GM19043 (cell line): ENCODE measurements around the gene PBOV1.

Experiments used
- ATAC-seq: cut with Tn5 transposase; IDR thresholded peaks from one replicate; pipeline ENCODE4 v1.9.1; 2021; ENCODE audit warnings: low read depth; ENCODE audit not compliant: unreplicated experiment

The PBOV1 gene

GRCh38 chr6:138218449-138218848 is at the start of gene PBOV1:
PBOV1 (minus strand) TSS chr6:138218491; CDS start chr6:138218395, 96 bp downstream.
- ATAC-seq = no peak

DNA sequence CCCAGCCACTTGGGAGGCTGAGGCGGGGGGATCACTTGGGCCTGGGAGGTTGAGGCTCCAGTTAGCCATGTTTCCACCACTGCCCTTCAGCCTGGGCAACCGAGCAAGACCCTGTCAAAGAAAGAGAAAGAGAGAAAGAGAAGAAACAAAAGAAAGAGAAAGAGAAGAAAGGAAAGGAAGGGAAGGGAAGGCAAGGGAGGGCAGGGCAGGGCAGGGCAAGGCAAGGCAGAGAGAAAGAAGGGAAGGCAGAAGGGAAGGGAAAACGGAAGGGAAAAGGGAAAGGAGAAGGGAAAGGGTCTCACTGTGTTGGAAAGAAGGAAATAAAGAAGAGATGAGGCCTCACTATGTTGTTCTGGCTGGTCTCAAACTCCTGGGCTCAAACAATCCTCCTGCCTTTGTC is 47.8 kb upstream of the PBOV1 start:
- no peak for ATAC-seq

DNA sequence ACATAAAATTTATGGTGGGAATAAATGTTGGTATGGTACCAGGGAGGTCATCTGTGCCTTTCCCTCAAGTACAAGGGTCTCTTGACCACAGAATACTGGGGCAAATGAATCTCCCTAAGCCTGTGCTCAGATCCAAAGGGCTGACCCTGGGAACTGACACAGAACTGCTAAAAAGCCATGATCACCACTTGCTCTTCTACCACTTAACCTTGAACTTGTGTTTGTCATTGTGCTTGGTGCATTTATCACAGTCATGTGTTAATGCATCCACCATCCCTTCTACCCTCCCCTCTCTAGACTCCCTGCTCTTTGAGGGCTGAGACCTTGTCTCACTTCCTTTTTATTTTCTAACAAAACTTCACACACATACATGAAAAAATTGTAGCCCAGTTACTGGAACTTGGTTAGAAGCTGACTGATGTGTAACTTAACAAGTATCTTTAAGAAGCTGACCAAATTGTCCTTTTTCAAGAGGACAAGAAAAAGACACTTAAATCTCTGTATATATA is 46.1 kb upstream of the PBOV1 start:
- ATAC-seq = no peak

- ATAC-seq = no peak
These were observed 45.7 kb upstream of the PBOV1 start for GRCh38 chr6:138263963-138264362.

- ATAC-seq = no peak
These were observed 43.0 kb upstream of the PBOV1 start for GRCh38 chr6:138261116-138261780.

GRCh38 chr6:138258991-138259390 is 40.7 kb upstream of the PBOV1 start:
- ATAC-seq = no peak

- no peak for ATAC-seq
These were observed 39.9 kb upstream of the PBOV1 start for GRCh38 chr6:138258197-138258596.

DNA sequence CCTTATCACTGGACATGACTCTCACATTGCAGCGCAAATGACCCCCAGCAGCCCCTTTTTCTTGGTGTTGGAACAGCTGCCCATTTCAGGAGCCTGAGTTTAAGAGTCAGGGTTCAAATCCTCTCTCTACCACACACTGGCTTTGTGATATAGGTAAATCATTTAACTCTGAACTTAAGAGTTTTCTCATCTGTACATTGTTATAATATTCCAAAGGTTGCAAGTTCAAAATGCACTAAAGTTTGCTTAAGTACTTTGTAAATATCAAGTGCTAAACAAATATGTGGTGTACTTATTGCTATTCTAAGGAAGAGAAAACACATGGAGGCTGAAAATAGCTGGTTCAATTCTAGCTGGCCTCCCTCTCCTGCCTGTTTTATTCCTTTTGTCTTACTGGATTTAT is 39.3 kb upstream of the PBOV1 start:
- ATAC-seq = no peak

DNA sequence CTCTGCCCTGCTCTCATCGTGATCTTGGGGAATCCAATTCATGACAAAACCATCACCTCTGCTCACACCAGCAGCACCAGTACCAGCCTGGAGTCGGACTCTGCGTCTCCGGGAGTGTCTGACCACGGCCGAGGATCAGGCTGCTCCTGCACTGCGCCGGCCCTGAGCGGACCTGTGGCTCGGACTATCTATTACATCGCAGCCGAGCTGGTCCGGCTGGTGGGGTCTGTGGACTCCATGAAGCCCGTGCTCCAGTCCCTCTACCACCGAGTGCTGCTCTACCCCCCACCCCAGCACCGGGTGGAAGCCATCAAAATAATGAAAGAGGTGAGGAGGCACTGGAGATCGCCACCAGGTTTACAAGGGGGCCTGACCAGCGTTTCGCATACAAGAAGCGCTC is 37.2 kb upstream of the PBOV1 start:
- no peak for ATAC-seq

- ATAC-seq = no peak
These were observed 35.4 kb upstream of the PBOV1 start for GRCh38 chr6:138253731-138254130.

- no peak for ATAC-seq
These were observed 32.4 kb upstream of the PBOV1 start for GRCh38 chr6:138250513-138251247.

- no peak for ATAC-seq
These were observed 31.8 kb upstream of the PBOV1 start for GRCh38 chr6:138250053-138250452.

DNA sequence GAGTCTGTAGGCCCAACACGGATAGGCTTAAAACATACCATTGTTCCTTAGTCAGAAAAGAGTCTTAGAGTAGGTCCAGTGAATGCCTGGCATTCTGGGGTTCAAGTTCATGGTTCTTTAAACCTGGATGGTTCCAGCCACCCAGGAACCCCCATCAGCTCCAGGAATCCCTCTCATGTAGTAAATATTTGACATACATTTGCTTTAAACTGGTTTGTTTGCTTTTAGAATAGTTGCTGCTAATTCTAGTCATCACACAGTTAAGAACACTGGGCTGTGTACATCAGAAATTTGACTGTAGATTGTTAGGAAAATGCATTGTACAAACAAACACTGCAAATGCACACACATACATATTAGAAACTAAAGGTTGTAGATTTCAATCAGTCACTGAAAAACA is 30.6 kb upstream of the PBOV1 start:
- no peak for ATAC-seq

DNA sequence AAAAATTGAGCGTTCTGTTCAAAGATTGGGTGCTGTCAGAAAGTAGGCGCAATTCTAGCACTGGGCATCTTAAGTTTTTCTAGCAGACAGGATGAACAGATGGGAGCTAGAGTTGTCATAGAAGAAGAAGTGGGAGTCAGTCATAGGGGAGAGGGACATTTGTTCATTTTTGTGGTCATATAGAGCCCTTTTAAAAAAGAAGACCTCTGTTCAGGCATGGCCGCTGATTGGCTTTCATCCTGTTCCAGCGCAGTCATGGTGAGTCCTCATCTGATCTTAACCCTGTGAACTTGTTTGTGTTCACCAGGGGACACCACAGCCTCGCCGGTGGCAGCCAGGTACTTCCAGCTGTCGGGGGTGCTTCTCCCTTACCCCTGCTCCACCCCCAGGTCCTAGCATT is 29.7 kb upstream of the PBOV1 start:
- ATAC-seq = no peak

GRCh38 chr6:138246650-138247440 is 28.6 kb upstream of the PBOV1 start:
- no peak for ATAC-seq

GRCh38 chr6:138245751-138246150 is 27.5 kb upstream of the PBOV1 start:
- no peak for ATAC-seq

- ATAC-seq = no peak
These were observed 24.8 kb upstream of the PBOV1 start for GRCh38 chr6:138242987-138243592.

GRCh38 chr6:138241934-138242333 is 23.6 kb upstream of the PBOV1 start:
- ATAC-seq = no peak

- ATAC-seq = no peak
These were observed 23.1 kb upstream of the PBOV1 start for GRCh38 chr6:138241381-138241780.

- no peak for ATAC-seq
These were observed 22.4 kb upstream of the PBOV1 start for GRCh38 chr6:138240476-138241245.
